Gastroesophageal sphincter (tissue), 3 donors: Measurements from ENCODE around the gene RANBP17.

Source experiments
- CTCF ChIP-seq, 4 experiments: fragments of 200-600 bp in 2 of 4; fragments of 450-650 bp in 2 of 4; sonication (generic) in 1 of 4; IDR thresholded peaks; one replicate each; pipeline ENCODE4 v1.5.1; 2017 to 2019; ENCODE audit warnings: antibody characterized with exemption in 4 of 4, mild to moderate bottlenecking in 2 of 4, moderate library complexity in 2 of 4
- POLR2A ChIP-seq, 2 donors: fragments of 450-650 bp; IDR thresholded peaks; one replicate each; pipeline ENCODE4 v1.6.1; 2017; ENCODE audit warnings: antibody characterized with exemption in 2 of 2, mild to moderate bottlenecking in 2 of 2, moderate library complexity in 1 of 2

GRCh38 chr5:171123417-171123816, 261.6 kb downstream of the RANBP17 start:
- TF ChIP-seq CTCF (IDR thresholded peaks at IDR 0.05): no peak
- TF ChIP-seq POLR2A (IDR thresholded peaks at IDR 0.05): no peak
